Ishikawa (cell line): ENCODE data around the gene DHRS1.

Source experiments
- CEBPB ChIP-seq: IDR thresholded peaks from 2 replicates; pipeline ENCODE4 v1.6.1; 2012
- CREB1 ChIP-seq: IDR thresholded peaks from 2 replicates; pipeline ENCODE4 v1.6.1; 2012; ENCODE audit warnings: low read depth
- EGR1 ChIP-seq: IDR thresholded peaks from 2 replicates; pipeline ENCODE4 v1.6.1; 2012
- EP300 ChIP-seq: IDR thresholded peaks from 2 replicates; pipeline ENCODE4 v1.6.1; 2012; ENCODE audit warnings: borderline replicate concordance
- FOXM1 ChIP-seq: IDR thresholded peaks from 2 replicates; pipeline ENCODE4 v1.6.1; 2012; ENCODE audit warnings: low read depth, borderline replicate concordance
- MAX ChIP-seq: IDR thresholded peaks from 2 replicates; pipeline ENCODE4 v1.6.1; 2012
- NFIC ChIP-seq: IDR thresholded peaks from 2 replicates; pipeline ENCODE4 v1.6.1; 2012
- RAD21 ChIP-seq: IDR thresholded peaks from 2 replicates; pipeline ENCODE4 v1.6.1; 2012; ENCODE audit warnings: low read depth
- REST ChIP-seq: IDR thresholded peaks from 2 replicates; pipeline ENCODE4 v1.6.1; 2012; ENCODE audit warnings: low read depth, mild to moderate bottlenecking
- TAF1 ChIP-seq: IDR thresholded peaks from 2 replicates; pipeline ENCODE4 v1.6.1; 2012; ENCODE audit warnings: low read depth, mild to moderate bottlenecking
- TCF12 ChIP-seq: IDR thresholded peaks from 2 replicates; pipeline ENCODE4 v1.6.1; 2012; ENCODE audit warnings: low read depth
- TEAD4 ChIP-seq: IDR thresholded peaks from 2 replicates; pipeline ENCODE4 v1.6.1; 2012
- USF1 ChIP-seq: IDR thresholded peaks from 2 replicates; pipeline ENCODE4 v1.6.1; 2012
- YY1 ChIP-seq: IDR thresholded peaks from 2 replicates; pipeline ENCODE4 v1.6.1; 2012; ENCODE audit warnings: low read depth
- ZBTB7A ChIP-seq: IDR thresholded peaks from 2 replicates; pipeline ENCODE4 v1.6.1; 2012; ENCODE audit warnings: low read depth

Gene DHRS1

GRCh38 chr14:24335461-24336171, 36.0 kb upstream of the DHRS1 start:
- TF ChIP-seq RAD21, result no peak
- TF ChIP-seq CEBPB, result no peak
- no peak for TF ChIP-seq TCF12
- TF ChIP-seq YY1, result no peak
- TF ChIP-seq EP300, result no peak
- no peak for TF ChIP-seq ZBTB7A

- no peak for TF ChIP-seq EGR1
- TF ChIP-seq TEAD4, result no peak
Observed at GRCh38 chr14:24334431-24335291, 35.1 kb upstream of the DHRS1 start, which contains the start of gene ADCY4. Gene ADCY4, minus strand, starts transcription at chr14:24335071. Its CDS starts 419 bp downstream, at chr14:24334652.

GRCh38 chr14:24332268-24332993, 32.9 kb upstream of the DHRS1 start:
- TF ChIP-seq RAD21 (peak; percentile 51), MAX (peak; percentile 95), CEBPB (0 out of 2 replicates have a peak, but pooled peaks have one; percentile 42), TEAD4 (no peak)

- TF ChIP-seq ZBTB7A, result no peak
- TF ChIP-seq TAF1, result no peak
- TF ChIP-seq TCF12, result no peak
- no peak for TF ChIP-seq MAX
- no peak for TF ChIP-seq NFIC
- TF ChIP-seq REST, result no peak
- no peak for TF ChIP-seq RAD21
- TF ChIP-seq CEBPB, result no peak
- no peak for TF ChIP-seq USF1
- no peak for TF ChIP-seq EP300
- no peak for TF ChIP-seq TEAD4
- no peak for TF ChIP-seq CREB1
- TF ChIP-seq FOXM1, result no peak
- TF ChIP-seq EGR1, result no peak
- TF ChIP-seq YY1, result no peak
Observed at GRCh38 chr14:24331731-24332267, 32.2 kb upstream of the DHRS1 start.

- no peak for TF ChIP-seq EGR1
- TF ChIP-seq TEAD4, result no peak
- TF ChIP-seq FOXM1, result no peak
- TF ChIP-seq YY1, result no peak
- TF ChIP-seq TAF1, result no peak
- no peak for TF ChIP-seq ZBTB7A
- TF ChIP-seq RAD21, result no peak
- no peak for TF ChIP-seq USF1
- no peak for TF ChIP-seq NFIC
- no peak for TF ChIP-seq TCF12
- no peak for TF ChIP-seq EP300
- no peak for TF ChIP-seq CREB1
- TF ChIP-seq CEBPB, result no peak
- TF ChIP-seq MAX, result no peak
- TF ChIP-seq REST, result no peak
Observed at GRCh38 chr14:24330973-24331674, 31.5 kb upstream of the DHRS1 start.
